Erythroblast (primary cell): ENCODE results near the gene UBE2S.

ENCODE experiments used
- DNase-seq, 2 experiments: peaks; one replicate each; lab custom pipeline; 2025; lab: John Stamatoyannopoulos, UW
- GATA1 ChIP-seq: IDR thresholded peaks from 2 replicates; pipeline ENCODE4 v1.6.1; 2011; ENCODE audit warnings: low read depth, mild to moderate bottlenecking, control low read depth, low read length, moderate library complexity
- POLR2A ChIP-seq: IDR thresholded peaks from 2 replicates; pipeline ENCODE4 v1.6.1; 2011; ENCODE audit warnings: mild to moderate bottlenecking, low read length

Gene UBE2S

DNA sequence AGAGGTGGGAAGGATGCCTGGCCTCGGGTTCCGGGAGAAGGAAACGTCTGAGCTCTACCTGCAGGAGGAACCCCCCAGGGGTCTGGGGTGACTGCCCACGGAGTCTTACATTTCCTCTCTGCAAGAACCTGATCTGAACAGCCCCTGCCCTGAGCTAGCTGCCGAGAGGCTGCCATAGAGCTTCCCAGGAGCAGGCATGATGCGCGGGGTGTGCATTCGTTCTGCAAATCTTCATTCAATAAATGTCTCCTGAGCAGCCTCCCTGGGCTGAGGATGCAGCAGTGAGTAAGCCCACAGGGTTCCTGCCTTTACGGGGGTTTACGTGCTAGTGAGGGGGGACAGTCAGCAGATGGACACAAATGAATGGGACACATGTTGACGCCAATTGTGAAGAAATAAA lies 37.1 kb upstream of the UBE2S start:
- TF ChIP-seq GATA1 (no peak), POLR2A (no peak)
- DNase-seq: no peak

DNA sequence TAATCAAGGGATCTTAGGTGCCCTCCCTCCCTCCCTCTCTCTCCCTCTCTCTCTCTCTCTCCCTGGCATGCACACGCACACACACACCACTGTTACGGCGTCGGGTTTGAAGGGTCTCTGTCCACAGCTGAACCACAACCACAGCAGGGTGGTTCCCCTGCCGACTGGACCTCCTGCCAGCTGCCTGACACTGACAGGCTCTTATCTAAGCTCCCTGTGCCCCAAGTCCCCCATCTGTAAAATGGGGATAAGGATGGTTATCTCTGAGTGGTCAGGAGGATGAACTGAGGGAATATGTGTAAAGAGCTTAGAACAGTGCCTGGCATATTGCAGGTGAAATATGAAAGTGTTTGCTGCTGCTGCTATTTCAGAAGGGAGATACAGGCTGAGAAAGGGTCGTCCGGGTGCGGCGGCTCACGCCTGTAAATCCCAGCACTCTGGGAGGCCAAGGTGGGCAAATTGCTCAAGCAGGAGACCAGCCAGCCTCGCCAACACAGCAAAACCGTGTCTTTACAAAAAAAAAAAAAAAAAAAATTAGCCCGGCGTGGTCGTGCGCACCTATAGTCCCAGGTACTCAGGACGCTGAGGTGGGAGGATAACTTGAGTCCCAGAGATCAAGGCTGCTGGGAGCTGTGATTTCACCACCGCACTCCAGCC lies 36.4 kb upstream of the UBE2S start:
- DNase-seq: peak; percentile 89 to 98
- peak; percentile 86 for TF ChIP-seq GATA1
- peak; percentile 73 for TF ChIP-seq POLR2A

DNA sequence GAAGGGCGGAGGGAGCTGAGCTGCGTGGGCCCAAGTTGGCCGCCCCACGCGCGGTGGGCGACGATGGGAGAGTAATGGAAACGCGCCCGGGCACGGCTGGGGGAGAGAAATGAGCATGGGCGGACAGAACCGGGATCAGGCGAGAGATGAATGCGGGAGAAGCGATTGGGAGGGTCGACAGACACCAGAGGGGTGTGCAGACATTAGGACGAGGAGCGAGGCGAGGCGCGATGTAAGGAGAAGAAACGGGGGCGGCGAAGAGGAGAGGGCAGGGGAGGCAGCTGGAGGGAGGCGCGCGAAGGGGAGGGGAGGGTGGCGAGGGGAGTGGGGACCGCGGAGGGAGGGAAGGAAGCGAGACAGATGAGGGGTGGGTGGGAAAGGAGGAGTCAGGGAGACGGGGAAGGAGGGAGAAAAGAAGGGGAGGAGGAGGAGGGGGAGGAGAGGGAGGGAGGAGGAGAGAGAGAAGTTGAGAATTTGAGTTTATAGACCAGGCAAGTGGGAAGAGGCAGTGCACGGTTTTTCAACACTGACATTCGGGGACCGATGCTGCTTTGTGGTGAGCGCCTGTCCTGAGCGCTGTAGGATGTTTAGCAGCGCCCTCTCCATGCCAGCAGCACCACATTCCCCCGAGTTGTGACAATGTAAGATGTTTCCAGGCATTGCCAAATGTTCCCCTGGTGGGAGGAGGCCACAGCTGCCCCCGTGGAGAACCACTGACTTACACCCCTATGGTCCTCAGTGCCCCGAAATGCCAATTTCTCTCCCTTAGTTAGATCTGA lies 35.6 kb upstream of the UBE2S start, which contains the start of gene SHISA7:
Gene SHISA7, minus strand, starts transcription at position 256 of the 779 bp plus-strand sequence. CDS start 437 bp downstream, outside the sequence.
- TF ChIP-seq GATA1 (no peak), POLR2A (no peak)

DNA sequence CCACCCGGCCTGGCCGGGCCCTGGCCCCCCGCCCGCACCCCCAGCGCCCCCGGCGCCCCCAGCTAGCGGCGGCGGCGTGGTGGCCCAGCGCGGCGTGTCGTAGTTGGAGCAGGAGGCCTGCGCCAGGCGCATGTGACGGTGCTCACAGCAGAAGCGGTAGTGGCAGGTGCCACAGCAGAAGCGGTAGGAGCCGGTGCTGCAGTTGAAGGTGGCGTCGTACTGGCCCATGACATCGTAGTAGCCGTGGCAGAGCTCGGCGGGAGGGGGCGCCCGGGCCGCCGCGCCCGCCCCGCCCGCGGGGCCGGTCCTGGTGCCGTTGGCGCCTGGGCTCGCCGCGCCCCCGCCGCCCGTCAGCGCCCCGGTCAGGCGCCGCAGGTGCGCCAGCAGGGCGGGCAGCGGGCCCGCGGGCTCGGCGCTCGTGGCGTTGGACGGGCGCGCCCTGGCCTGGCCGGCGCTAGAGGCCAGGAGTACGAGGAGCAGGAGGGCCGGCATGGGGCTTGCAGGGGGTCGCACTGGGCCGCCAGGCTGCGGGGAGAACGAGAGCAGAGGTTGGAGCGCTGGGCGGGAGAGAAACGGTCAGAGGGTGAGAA lies 34.9 kb upstream of the UBE2S start:
- DNase-seq: peak; percentile 65 to 74
- TF ChIP-seq GATA1 (no peak), POLR2A (no peak)

More for the DNA sequence above, 35.6 kb upstream of the UBE2S start, which contains the start of gene SHISA7:
- peak in 1 of 2 experiments; percentile 88 for DNase-seq

DNA sequence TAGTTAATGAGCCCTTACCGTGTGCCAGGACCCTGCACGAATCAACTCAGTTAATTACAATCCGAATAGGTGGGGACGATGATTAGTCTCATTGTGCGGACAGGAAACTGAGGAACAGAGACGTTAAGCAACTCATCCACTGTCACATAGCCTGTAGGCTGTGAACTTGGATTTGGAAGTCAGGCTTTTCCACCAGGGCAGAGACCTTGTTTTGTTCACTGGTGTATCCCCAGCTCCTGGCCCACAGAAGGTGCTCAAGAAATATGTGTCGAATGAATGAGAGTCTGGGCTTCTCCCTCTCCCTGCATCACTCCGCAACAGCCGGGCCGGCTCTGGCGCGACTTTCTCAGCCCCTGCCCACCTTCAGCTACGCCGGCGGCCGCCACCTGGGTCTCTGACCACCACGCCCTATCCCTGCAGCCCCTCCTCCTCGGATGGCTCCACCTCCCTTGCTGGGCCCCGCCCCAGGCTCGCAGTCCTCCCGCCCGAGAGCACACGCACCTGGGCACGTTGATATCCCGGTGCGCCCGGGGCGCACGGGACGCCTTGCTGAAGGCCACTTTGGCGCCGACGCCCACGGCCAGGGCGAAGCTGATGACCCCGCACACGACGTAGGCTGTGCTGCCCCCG lies 34.2 kb upstream of the UBE2S start:
- peak; percentile 40 for TF ChIP-seq POLR2A
- no peak for TF ChIP-seq GATA1
- DNase-seq: peak; percentile 67 to 76

DNA sequence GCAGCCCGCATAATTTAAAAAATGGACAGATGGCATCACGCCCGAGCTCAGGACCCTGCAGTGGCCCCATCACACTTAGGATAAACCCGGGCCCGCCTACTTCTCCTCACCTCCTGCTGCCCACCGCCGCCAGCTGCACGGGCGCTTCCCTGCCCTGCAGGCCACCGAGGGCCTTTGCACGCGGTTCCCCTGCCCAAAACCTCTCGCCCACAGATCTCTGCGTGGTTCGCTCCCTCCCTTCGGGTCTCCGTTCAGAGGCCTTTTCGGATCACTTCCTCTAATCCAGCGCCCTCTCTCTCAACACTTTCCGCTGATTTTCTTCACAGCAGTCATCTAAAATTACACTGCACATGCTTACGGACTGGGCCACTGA lies 33.7 kb upstream of the UBE2S start:
- DNase-seq: no peak

DNA sequence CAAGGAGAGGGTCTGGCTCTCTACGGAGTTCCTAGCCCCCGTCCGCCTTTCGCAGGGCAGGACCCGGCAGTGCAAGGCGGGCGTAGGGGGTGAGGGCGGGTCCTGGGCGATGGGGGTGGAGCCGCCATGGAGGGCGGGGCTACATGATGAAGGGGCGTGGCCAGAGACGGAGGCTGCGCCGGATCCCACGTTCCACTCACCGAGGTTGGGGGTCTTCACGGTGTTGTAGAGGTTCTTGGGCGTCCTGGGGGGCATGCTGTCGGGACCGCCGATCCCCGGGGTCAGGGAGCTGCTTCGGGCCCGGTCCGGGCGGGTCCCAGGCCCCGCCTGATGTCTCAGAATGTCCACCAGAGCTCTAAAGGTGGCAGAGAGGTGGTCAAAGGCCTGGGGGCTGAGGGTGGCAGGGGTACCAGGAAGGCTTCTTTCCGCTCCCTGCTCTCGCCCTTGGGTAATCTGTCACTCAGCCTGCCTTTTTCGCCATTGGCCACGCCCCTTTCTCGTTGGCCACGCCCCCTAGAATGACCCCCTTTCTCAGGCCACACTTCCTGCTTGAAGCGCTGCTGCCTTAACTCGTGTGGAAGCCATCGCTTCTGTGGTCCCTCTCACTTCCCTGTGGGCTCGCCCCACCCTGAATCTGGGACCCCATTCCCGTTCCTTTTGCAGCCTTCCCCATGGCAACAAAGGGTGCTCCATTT lies 33.0 kb upstream of the UBE2S start:
- TF ChIP-seq GATA1 (no peak), POLR2A (peak; percentile 28)
- peak; percentile 58 to 71 for DNase-seq

More for the DNA sequence above, 33.7 kb upstream of the UBE2S start:
- TF ChIP-seq GATA1: no peak
- TF ChIP-seq POLR2A: no peak

DNA sequence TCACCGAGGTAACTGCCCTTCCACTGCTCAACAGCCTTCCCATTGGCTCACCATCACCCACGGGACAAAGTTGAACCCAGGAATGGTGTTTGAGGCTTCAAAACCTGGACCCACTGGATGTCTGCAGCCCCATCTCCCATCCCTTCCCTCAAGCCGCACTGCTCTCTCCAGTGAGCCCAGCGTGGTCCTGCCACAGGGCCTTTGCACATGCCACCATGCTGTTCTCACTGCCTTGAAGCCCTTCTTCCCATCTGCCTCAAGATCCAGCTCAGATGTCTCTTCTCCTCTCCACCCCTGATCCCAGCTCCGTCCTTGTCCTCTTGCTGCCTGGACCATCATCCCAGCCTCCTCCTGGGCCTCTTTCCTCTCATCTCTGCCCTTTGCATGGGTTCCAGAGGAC lies 31.5 kb upstream of the UBE2S start:
- DNase-seq: no peak
- no peak for TF ChIP-seq POLR2A
- no peak for TF ChIP-seq GATA1

DNA sequence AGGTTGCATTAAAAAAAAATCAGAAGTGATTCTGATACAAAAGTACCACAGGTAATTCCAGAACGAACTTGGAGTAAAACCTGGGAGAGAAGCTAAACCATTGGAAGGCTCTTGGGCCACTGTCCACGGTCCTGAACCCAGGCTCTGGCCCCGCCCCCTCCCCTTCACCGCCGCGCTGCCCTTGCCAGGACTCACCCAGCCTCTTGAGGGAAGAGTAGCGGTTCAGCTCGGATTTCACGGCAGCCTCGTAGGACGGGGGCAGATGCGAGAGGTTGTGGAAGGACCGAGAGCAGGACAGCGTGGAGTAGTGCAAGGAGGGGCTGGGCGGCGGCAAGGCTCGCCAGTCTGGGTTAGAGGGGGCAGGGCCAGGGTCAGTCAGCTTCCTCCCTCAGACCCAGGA lies 29.8 kb upstream of the UBE2S start:
- peak; percentile 70 to 74 for DNase-seq

DNA sequence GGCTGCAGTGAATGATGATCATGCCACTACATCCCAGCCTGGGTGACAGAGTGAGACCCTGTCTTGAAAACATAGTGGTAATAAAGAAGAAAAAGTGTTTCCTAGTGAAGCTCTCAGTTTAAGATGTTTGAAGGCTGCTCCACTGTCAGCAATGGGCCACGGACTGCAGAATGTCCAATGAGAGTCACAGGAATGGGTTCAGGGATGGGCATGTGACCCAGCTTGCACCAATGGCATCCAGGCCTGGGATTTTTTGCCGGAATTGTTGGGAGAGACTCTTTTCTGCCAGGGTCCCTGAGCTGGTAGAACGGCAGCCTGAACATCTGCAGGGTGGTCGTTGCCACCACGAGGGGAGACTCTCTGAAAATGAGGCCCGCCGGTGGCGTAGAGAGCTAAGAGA lies 29.3 kb upstream of the UBE2S start:
- TF ChIP-seq GATA1 (no peak), POLR2A (no peak)
- DNase-seq: no peak

More for the DNA sequence above, 29.8 kb upstream of the UBE2S start:
- TF ChIP-seq POLR2A: no peak
- TF ChIP-seq GATA1: no peak

DNA sequence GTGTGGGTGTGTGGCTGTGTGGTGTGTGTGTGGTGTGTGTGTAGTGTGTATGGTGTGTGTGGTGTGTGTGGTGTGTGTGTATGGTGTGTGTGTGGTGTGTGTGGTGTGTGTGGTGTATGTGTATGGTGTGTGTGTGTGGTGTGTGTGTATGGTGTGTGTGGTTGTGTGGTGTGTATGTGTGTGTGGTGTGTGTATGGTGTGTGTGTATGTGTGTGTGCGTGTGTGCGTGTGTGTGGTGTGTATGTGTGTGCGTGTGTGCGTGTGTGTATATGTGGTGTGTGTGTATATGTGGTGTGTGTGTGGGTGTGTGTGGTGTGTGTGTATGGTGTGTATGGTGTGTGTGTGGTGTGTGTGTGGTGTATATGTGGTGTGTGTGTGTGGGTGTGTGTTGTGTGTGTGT lies 27.4 kb upstream of the UBE2S start:
- DNase-seq: peak in 1 of 2 experiments; percentile 71
- TF ChIP-seq POLR2A: no peak
- TF ChIP-seq GATA1: no peak

DNA sequence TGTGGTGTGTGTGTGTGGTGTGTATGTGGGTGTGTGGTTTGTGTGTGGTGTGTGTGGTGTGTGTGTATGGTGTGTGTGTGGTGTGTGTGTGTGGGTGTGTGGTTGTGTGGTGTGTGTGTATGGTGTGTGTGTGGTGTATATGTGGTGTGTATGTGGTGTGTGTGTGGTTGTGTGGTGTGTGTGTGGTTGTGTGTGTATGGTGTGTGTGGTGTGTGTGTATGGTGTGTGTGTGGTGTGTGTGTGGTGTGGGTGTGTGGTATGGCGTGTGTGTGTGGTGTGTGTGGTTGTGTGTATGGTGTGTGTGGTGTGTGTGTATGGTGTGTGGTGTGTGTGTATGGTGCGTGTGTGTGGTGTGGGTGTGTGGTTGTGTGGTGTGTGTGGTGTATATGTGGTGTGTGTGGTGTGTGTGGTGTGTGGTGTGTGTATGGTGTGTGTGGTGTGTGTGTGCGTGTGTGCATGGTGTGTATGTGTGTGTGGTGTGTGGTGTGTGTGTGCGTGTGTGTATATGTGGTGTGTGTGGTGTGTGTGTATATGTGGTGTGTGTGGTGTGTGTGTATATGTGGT lies 26.9 kb upstream of the UBE2S start:
- TF ChIP-seq POLR2A (no peak), GATA1 (no peak)
- DNase-seq: peak in 1 of 2 experiments; percentile 56

DNA sequence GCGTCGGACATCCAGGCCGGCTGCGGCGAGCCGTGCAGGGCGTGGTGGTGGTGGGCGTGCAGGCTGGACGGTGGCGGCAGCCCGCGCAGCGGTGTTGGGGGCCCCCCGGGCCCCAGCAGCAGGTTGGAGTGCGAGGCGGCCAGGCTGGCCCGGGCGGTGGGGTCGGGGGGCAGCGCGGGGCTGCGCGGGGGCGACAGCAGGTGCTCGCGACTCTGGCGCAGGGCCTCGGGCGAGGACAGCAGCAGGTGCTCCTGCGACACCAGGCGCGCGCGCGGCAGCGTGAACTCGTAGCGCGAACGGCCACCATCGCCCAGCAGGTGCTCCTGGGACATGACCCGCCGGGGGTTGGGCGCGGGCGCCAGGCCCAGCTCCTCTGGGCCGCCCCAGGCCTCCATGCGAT lies 25.7 kb upstream of the UBE2S start:
- no peak for TF ChIP-seq GATA1
- TF ChIP-seq POLR2A: no peak
- no peak for DNase-seq
